ENCODE data around the gene PPP3R1.

Gene PPP3R1

GRCh38 chr2:68216454-68217310 is 35.6 kb downstream of the PPP3R1 start:
- no peak for DNase-seq (ENCODE audit: low read depth)
- no peak for TF ChIP-seq CTCF (conservative IDR thresholded peaks at IDR 0.05; ENCODE audit: low read depth, low read length)
- H3K4me3 ChIP-seq (ENCODE audit: low read depth, low read length): no peak overlapping the region

GRCh38 chr2:68214381-68214780 is 38.0 kb downstream of the PPP3R1 start:
- no peak overlapping the region for H3K4me3 ChIP-seq (ENCODE audit: low read depth, low read length)
- TF ChIP-seq CTCF (conservative IDR thresholded peaks at IDR 0.05; ENCODE audit: low read depth, low read length): no peak
- DNase-seq (ENCODE audit: low read depth): no peak

- TF ChIP-seq CTCF (conservative IDR thresholded peaks at IDR 0.05; ENCODE audit: low read depth, low read length): no peak
- H3K4me3 ChIP-seq (ENCODE audit: low read depth, low read length): no peak overlapping the region
- DNase-seq (ENCODE audit: low read depth): no peak
Observed at GRCh38 chr2:68206793-68207192, 45.5 kb downstream of the PPP3R1 start.

GRCh38 chr2:68203587-68203986 is 48.7 kb downstream of the PPP3R1 start:
- TF ChIP-seq CTCF (conservative IDR thresholded peaks at IDR 0.05; ENCODE audit: low read depth, low read length): no peak
- peak; percentile 18 for DNase-seq (ENCODE audit: low read depth)
- H3K4me3 ChIP-seq (ENCODE audit: low read depth, low read length): no peak overlapping the region

- no peak for TF ChIP-seq CTCF (conservative IDR thresholded peaks at IDR 0.05; ENCODE audit: low read depth, low read length)
- DNase-seq (ENCODE audit: low read depth): no peak
- no peak overlapping the region for H3K4me3 ChIP-seq (ENCODE audit: low read depth, low read length)
Observed at GRCh38 chr2:68200157-68200787, 52.1 kb downstream of the PPP3R1 start.

GRCh38 chr2:68196120-68196716 is 56.1 kb downstream of the PPP3R1 start:
- peak; percentile 66 for TF ChIP-seq CTCF (conservative IDR thresholded peaks at IDR 0.05; ENCODE audit: low read depth, low read length)
- no peak overlapping the region for H3K4me3 ChIP-seq (ENCODE audit: low read depth, low read length)

More at GRCh38 chr2:68196120-68196716, 56.1 kb downstream of the PPP3R1 start:
- peak; percentile 75 for DNase-seq (ENCODE audit: low read depth)
